Middle frontal gyrus (tissue), 1 donor: ENCODE measurements around the gene C12orf75.
"Not testable (repeated sequence)": the region's sequence is repeated elsewhere in the genome, so short reads cannot be mapped to it uniquely, and the experiment has no call there.

Source experiments
- DNase-seq: peaks from one replicate; pipeline ENCODE4 v3.0.0-alpha.2; 2015; ENCODE audit warnings: low spot score; ENCODE audit errors: extremely low spot score

The C12orf75 gene

GRCh38 chr12:105334582-105334981, 4.1 kb downstream of the C12orf75 start:
- DNase-seq, result no peak

GRCh38 chr12:105335856-105336255, 5.4 kb downstream of the C12orf75 start:
- DNase-seq, result no peak

DNA sequence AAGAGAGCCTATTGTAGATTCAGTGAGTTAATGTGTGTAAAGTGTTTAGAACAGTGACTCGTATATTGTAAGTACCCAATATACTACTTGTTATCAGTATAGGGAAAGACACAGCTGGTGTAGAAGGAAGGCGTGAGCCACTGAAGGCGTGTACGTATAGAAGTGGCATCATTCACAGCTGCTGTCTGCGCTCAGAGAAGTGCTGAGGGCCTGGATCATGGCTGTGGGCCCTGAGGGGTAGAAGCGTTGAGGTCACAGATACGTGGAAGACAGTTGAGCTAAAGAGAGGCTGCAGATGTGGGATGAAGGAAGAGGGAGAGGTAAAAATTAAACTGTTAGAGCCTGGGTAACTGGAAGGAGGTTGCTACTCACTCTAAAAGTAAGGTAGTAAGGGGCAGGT, 5.9 kb downstream of the C12orf75 start:
- no peak for DNase-seq

- DNase-seq, result no peak
Observed at GRCh38 chr12:105337391-105337790, 6.9 kb downstream of the C12orf75 start.

DNA sequence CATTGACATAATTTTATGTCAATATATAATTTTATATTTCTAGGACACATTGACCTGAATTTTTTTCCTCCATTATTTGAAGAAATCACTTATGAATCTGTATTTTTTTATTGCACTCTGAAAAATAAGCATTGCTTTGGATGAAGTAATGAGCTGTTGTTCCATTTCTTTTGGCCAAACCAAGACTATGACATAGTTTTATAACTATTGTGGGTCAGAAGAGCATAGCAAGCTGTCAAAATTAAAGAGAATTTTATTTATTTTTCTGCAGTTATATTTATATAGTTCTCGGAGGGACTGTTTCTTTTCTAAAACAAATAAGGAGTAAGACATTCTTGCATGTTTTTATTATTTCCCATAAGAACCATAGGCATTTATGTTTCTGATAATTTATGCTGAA, 8.5 kb downstream of the C12orf75 start:
- no peak for DNase-seq

- no peak for DNase-seq
Observed at GRCh38 chr12:105341010-105341409, 10.5 kb downstream of the C12orf75 start.

DNA sequence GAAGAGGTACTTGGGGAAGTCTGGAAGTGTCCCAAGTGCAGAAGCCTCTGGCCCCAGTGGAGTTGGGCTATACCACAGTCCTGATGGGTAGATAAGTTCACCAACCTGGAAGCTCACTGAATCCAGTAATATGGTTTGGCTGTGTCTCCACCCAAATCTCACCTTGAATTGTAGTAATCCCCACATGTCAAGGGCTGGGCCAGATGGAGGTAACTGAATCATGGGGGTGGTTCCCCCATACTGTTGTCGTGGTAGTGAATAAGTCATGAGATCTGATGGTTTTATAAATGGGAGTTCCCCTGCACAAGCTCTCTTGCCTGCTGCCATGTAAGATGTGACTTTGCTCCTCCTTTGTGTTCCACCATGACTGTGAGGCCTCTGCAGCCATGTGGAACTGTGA, 11.1 kb downstream of the C12orf75 start:
- not testable (repeated sequence) for DNase-seq

- no peak for DNase-seq
Observed at GRCh38 chr12:105342464-105342863, 12.0 kb downstream of the C12orf75 start.

- DNase-seq, result no peak
Observed at GRCh38 chr12:105343836-105344235, 13.3 kb downstream of the C12orf75 start.

GRCh38 chr12:105347499-105347898, 17.0 kb downstream of the C12orf75 start:
- DNase-seq, result no peak

GRCh38 chr12:105348142-105348541, 17.7 kb downstream of the C12orf75 start:
- no peak for DNase-seq

DNA sequence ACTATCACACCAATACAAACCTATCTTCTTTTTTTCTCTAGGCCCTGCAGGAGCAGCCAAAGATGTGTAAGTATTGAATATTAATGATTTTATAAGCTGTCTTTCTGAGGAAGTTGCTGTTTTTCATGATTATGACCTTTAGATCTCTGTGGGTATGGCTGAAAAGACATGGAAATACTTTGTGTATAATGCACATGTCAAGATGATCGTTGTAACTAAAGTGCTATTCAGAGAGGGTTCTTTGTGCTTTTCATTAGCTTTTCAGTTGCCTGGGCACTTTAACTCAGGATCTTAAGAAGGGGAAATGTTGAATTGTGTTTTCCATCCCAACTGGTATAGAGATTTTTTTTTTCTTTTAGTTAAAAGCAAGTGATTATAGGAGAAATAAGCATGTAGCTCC, 18.1 kb downstream of the C12orf75 start:
- no peak for DNase-seq

DNA sequence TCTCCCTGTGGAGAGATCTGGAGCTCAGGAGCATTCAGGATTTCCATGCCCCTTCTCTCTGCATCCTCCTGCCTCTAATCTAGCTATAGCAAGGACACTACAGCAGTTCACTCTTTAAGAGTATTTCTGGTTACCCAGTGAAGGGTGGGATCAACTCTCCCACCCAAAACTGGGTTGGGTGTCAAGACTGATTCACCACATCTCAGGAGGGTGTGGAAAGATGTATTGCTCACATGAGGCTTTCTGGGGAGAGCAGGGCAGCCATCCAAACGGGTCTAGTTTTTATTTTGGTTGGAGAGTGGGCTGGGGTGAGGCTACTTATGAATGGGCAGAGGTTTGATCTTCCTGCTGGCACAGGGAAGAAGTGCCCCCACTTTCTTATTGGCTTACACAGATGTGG, 18.6 kb downstream of the C12orf75 start:
- DNase-seq, result no peak

- no peak for DNase-seq
Observed at GRCh38 chr12:105351523-105351922, 21.0 kb downstream of the C12orf75 start.

- DNase-seq, result no peak
Observed at GRCh38 chr12:105352052-105352451, 21.6 kb downstream of the C12orf75 start.

DNA sequence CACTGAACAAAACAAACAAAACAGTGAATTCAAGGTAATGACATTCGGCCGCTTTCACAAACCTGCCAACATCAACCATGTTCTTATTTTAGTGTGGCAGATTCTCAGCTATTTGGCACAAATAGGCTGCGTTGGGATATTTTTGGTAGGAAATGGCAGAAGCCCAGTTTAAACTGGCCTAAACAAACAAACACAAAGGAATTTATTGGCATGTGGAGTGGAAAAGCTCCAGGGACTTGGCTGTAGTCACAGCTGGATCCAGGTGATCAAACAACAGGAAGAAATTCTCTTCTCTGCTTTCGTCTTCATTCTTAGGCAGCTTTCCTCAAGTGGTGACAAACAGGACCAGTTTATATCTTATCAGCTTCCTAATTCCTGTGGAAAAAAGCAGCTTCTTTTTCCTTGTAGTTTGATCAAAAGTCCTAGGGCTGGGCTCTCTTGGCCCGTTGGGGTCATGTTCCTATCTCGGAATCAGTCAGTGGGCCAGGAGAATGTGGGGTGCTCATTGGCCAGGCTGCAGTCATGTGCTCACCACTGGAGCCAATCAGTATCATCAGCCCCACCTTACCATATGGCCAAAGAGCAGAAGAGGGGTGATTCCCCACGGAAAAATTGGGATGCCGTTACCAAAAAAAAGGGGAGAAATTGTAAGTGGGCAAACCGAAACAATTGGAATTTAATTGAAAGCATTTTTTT, 22.6 kb downstream of the C12orf75 start:
- DNase-seq, result no peak

GRCh38 chr12:105355752-105356151, 25.3 kb downstream of the C12orf75 start:
- no peak for DNase-seq

- DNase-seq, result no peak
Observed at GRCh38 chr12:105357162-105357691, 26.7 kb downstream of the C12orf75 start.

- no peak for DNase-seq
Observed at GRCh38 chr12:105358789-105359188, 28.3 kb downstream of the C12orf75 start.

DNA sequence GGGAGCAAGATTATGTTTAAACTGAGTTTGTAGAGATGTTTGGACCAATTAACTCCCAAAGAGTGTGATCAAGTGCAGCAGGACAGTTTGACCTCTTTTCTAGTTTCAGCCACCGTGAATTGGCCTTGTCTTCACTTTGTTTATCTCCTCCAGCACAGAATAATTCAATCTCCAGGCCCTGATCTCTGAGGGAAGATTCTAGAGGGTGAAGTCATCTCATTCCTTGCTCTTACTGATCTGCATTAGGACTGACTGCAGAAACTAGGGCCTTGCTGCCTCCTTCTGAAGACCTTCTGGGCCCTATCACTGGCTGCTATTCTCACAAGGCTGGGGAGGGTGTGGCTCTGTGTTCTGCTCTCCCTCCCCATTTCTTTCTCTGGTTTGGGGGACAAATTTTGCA, 29.4 kb downstream of the C12orf75 start:
- no peak for DNase-seq

- no peak for DNase-seq
Observed at GRCh38 chr12:105363890-105364289, 33.4 kb downstream of the C12orf75 start.

GRCh38 chr12:105365231-105365630, 34.7 kb downstream of the C12orf75 start:
- no peak for DNase-seq

DNA sequence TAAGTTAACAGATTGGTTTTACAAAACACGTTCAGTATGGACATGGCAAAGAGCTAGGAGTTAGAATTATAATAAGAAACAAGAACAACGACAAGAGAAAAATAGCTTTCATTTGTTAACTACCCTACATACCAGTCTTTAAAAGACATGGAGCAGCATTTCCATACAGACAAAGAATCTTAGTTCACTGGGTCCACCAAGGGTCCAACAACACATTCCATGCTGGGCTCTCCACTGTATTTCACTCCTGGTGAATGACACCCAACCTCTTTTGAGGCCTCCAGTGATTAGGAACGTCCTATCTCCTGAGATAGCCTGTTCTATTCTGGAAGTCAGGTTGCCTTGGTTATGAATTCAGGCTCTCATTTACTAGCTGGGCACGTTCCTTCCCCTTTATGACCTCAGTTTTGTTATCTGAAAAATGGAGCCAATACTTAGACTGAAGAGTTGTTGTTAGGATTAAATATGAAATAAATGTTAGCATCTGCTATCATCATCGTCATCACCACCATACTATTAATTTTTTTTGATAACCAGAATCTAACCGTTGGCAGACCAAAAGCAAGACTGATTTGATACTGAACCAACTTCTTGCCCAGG, 37.7 kb downstream of the C12orf75 start:
- DNase-seq, result no peak
